Peyer's patch (tissue), 4 donors: Measurements from ENCODE around the gene SMYD3.

Experiments
- POLR2A ChIP-seq, 2 donors: fragments of 450-650 bp; IDR thresholded peaks; one replicate each; pipeline ENCODE4 v1.5.1; 2017; ENCODE audit warnings: antibody characterized with exemption in 2 of 2, mild to moderate bottlenecking in 2 of 2, moderate library complexity in 2 of 2
- TF ChIP-seq, protein P1 (sequence below), 6 experiments: fragments of 450-650 bp in 4 of 6; fragments of 200-600 bp in 2 of 6; sonication (generic) in 1 of 6; IDR thresholded peaks; one replicate each; pipeline ENCODE4 v1.5.1; 2017 to 2019; ENCODE audit warnings: antibody characterized with exemption in 6 of 6, mild to moderate bottlenecking in 3 of 6, moderate library complexity in 1 of 6

DNA sequence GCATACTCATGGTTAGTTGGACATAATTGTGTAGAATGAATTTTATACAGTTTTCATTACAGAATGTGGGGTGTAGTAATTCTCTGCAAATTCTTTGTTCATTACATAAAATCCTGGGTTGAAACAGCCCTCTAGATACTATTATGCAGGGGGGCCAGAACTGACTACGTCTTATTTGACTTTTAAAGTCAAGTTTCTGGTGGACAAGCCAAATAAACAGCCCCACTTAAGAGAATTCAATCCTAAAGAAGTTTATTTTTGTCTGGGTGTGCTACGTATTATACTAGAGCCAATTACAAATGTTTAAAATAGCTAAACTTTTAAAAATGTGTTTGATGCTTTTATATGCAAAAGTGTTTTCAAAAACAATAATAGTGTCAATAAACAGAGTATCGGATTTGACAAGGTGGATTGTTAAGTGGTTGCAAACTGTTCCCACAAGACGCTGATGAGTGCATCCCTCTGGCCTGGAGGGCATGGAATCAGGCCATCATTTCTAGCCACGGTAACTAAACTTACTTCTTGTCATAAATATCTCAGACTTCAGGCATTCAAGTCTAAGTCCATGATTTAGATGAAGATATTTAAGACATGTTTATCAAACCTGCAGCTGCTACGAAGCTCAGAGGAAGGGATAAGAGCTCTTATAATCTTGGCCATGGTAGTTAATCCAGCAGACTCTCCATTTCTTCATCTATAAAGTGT is 706.0 kb downstream of the SMYD3 start:
- TF ChIP-seq, protein P1, sequence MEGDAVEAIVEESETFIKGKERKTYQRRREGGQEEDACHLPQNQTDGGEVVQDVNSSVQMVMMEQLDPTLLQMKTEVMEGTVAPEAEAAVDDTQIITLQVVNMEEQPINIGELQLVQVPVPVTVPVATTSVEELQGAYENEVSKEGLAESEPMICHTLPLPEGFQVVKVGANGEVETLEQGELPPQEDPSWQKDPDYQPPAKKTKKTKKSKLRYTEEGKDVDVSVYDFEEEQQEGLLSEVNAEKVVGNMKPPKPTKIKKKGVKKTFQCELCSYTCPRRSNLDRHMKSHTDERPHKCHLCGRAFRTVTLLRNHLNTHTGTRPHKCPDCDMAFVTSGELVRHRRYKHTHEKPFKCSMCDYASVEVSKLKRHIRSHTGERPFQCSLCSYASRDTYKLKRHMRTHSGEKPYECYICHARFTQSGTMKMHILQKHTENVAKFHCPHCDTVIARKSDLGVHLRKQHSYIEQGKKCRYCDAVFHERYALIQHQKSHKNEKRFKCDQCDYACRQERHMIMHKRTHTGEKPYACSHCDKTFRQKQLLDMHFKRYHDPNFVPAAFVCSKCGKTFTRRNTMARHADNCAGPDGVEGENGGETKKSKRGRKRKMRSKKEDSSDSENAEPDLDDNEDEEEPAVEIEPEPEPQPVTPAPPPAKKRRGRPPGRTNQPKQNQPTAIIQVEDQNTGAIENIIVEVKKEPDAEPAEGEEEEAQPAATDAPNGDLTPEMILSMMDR (IDR thresholded peaks at IDR 0.05) = no peak
- TF ChIP-seq POLR2A (IDR thresholded peaks at IDR 0.05) = no peak
